Measurements from ENCODE around the gene SLC7A14. TPM values are rescaled to one million over a fixed set of nuclear protein-coding genes. Genes with fewer than 3 reads are reported as not detected.

Gene SLC7A14
- polyA plus RNA-seq, 1 donor, result 0.23 TPM

DNA sequence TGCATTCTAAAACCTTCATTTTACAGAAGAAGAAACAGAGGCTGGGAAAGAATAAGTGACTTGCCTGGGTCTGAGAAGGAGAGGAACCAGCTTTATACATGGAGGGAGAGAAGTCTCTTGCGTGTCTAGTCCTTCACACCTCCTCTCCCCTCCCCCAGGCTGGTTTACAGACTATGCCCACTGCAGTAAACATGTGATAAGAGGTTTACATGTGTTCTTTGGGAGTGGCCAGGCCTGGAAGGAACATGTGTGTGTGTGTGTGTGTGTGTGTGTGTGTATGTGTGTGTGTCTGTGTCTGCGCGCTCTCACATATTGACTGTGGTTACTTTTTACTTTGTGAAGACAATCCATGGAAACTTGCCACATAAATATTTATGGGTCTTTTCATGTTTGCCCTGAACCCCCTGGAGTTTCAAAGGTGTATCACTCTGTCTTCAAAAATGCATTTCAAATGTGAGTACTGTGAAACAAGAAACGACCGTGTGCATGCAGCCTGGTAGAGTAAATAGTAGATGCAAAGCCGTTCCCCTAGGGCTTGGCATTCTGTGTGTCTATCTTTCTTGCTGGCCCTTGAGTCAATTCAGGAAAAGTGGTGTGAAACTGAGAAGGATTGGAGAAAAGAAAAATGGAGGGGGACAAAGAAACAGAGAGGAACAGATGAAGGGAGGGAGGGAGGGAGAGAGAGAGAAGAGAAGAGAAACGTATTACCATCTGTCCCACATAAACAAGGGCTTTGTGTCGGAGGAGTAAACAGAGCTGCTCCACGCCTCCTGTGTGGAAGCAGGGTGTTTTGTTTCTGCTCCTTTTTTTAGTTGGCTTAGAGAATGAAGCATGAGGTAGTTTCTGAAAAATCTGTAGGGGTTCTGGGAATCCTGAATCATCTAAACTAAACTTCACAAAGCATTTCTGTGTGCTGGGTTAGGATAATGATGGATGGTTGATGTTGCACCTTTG lies 115.5 kb downstream of the SLC7A14 start:
- no peak for DNase-seq (ENCODE audit: low read depth)

DNA sequence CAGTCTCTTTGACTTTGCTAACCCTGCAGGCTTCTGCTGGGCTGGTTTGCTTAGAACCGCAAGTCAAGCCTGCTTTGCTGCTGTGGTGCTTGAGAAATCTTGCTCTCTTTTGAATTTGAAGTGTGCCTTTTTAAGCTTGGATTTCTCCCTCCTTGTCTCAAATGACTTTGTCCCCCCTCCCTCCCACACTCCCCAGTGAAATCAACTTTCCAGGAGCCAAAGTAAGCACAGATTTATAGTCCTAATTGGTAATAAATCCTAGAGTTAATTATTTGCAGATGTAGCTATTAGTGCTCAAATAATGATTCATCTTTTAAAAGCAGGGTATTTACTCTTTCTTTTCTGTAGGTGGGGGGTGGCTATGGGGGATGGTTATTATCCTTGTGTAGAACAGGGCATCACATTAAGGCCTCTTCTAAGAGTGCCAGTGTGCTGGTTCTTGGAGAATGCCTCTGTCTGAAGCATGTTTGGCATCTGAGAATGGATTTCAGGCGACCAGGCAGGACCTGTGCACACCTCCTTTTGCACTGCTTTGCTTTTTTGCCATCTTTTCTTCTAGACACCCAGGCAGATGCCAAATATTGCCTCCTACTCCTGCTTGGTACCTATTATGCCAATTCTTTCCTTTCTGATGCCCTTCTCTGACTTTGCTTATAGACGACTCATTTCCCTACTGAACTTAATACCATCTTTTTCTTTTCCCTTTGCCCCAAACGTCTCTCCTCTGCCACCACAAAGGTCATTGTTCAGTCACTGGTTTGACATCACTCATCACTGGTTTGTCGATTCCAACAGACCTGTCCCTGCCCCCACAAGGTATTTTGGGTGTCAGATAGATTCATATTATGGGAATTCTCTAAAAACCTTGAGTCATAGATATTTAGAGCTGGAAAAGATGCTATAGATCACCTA lies 116.5 kb downstream of the SLC7A14 start:
- no peak for DNase-seq (ENCODE audit: low read depth)

DNA sequence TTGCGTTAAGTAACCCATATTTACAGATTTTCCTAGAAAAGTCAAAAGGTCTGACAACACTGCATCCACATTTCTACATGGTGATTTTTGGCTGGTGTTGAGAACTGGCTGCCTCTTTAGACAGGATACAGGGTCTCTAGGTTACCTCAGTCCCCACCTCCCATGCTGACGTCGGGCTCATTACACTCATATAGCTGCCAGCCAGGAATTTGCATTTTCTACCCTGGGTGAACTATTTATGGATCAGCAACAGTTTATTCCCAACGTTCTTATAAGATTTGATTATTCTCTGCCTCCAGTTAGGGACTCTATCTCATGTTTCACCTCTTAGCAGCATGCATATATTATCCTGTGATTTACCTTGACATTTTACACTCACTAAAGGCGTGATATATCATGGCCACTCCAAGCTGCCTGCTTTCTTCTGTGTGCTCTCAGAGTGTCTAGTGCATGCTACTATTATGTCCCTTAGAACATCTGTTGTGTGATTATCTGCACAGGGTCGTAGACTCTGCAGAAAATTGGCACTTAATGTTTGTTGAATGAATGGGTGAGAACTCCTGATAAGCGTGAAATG lies 118.2 kb downstream of the SLC7A14 start:
- no peak for DNase-seq (ENCODE audit: low read depth)

DNA sequence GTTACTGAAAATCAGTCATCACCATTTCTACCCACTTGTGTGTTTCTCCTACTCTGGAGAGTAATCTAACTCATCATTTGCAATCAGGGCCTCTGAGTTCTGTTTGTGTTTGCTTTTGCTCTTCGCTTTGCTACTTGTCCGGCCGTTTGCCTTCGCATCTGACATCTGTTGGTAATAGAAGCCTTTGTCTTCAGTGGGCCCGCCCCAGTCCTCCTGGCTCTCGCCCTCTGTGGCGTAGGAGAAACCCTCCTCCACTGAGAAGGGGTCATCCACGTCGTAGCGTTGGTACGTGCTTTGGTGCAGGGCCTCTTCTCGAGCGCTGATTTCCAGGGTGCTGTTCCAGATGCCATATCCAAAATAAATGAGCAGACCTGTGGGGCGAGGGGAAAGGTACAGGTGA lies 118.9 kb downstream of the SLC7A14 start:
- DNase-seq (ENCODE audit: low read depth), result no peak

DNA sequence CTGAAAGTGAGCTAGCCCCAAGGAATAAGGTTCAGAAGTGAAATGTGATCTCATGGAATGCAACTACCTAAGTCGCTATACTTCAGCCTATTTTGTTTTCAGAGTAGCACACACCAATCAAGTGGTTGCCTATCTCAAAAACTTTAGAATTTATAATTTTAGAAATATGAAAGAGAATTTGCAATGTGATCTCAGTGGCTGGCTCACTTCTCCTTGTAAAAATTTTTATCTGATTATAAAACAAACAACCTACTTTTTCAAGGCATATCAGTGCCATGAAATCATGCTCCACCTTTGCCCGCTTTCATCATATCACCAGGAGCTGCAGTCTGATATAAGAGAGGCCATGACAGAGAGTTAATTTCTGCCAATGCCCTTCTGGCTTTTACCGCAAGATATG lies 119.9 kb downstream of the SLC7A14 start:
- no peak for DNase-seq (ENCODE audit: low read depth)

DNA sequence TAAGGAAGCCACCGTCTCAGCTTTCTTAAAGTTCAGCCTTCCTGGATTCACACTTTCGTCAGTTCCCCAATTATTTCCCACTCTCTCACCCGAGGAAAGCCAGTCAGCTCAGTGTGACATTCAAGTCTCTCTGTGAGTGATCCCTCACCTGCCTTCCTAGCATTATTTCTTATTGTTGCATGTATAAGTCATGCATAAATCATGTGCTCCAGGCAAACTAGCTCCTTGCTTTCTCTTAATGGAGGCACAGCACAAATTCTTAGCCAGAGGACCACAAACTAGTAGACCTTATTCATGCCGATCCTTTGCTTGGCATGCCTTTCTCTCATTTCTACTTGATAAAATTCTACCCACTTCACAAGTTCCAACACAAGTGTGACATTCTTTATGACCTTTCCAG lies 122.9 kb downstream of the SLC7A14 start:
- no peak for DNase-seq (ENCODE audit: low read depth)

DNA sequence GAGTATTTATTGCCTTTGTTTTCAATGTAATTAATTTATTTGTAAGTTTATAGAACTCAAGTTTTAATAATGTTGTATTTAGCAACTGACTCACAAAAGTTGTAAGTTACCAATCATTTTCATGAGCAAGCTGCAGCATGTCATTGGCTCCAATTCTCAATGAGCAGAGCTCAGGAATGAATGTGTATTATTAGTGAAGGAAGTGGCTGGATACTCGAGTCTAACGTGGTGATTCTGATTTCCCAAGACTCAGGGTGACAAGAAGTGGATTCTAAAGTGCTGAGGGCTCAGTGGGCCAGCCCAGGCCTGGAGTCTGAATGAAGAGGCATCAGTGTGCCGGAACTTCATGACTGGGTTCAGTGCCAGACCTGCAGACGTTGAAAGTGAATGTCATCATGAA lies 127.6 kb downstream of the SLC7A14 start:
- no peak for DNase-seq (ENCODE audit: low read depth)

DNA sequence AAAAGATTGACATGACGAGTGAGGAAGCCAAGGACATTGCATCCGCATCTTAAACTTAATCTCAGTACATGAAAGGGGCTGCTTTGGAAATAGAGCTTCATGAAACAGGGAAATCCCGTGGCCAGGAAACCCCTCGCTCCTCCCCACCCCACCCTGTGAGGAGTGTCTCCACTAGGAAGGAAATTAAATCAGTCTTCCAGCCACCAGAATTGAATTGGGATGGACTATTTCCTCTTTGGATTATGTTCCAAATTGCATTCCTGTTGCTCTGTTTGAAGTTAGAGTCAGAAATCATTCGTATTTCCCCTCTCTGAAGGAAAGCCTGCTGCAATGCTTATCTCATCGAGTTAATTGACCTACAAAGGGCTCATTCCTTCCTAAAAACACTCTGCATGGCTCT lies 131.4 kb downstream of the SLC7A14 start:
- DNase-seq (ENCODE audit: low read depth), result no peak

DNA sequence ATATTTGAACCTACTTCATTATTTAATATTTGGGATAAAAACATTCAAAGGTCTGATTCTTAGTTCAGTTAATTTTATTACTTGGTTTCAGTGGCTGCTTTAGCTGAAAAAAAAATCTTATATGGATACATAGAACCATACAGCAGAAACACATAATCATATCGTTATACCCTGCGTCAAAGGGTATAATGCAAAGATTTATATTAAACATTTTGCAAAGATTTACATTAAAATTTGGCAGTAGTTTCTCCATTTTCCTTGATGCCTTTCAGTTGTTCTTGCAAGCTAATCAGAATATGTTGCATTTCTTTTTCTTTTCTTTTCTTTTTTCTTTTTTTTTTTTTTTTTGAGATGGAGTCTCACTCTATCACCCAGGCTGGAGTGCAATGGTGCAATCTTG lies 135.8 kb downstream of the SLC7A14 start:
- DNase-seq (ENCODE audit: low read depth), result no peak

DNA sequence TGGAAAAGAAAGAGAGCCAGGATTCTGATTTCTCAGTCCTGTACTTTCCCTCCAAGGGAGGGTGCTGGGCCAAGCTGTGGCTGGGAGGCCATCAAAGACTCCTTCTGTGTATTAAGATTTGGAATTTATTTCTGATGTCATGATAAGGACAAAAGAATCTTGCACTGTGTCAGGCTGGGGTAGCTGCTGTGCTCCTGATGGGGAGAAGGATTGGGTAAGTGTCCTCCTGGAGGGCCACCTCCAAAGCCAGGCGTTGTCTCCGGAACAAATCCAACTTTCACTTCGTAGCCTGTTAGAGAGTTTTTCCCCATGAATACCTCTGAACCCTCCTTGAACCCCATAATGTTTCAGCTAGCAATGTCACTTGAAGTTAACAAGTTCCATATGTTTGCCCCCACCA lies 137.3 kb downstream of the SLC7A14 start:
- DNase-seq (ENCODE audit: low read depth), result no peak

DNA sequence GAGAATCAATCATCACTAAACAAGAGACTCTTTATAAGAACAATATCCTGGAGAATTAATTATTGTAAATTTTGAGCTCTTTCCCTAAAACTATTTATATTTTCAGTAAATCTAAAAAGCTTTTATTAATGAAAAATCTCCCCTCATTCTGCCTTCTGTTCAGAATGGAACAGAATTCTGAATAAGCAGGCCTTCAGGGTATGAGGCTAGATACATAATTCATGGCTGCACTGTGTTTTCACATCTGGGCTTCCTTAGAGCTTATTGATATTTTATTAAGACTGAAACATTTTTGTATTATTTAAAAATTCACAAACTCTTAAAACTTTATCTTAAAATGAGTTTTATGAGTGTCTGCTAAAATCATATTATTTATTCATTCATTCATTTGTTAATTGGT lies 142.4 kb downstream of the SLC7A14 start:
- no peak for DNase-seq (ENCODE audit: low read depth)

DNA sequence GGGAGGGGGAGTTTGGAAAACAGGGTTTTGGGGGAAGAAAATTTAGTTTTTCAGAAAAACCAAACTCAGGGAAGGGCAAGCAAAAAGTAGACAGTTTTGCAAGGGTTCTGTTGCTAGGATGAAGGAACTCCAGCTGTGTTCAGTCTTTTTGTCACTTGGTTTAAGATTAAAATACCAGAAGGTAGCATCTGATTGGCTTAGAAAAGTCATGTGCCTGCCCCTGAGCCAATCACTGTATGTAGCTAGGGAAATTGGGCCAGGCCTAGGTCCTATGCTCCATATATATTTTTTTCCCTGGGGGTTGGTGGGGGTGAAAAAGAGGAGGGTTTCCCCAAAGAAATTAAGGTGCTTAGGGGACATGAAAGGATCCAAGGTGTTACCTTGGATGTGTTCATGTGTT lies 142.9 kb downstream of the SLC7A14 start:
- DNase-seq (ENCODE audit: low read depth), result no peak

DNA sequence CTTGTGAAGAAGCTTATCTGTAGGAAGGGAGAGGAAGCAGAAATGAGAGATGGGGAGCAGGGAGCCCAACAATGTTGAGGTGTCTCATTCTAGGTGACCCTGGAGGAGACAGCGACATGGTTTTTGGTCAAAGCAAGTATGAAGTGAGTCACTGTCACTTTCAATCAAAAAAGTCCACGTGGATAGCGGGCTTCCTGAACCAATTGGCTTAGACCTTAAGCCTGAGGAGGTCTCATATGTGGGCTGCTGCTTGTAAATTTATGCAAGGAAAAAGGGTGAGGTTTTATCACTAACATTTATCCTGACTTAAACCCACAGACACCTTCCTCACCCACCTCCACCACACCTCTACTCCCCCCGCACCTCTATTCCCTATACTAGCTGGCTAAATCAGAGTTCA lies 144.5 kb downstream of the SLC7A14 start:
- DNase-seq (ENCODE audit: low read depth), result no peak

DNA sequence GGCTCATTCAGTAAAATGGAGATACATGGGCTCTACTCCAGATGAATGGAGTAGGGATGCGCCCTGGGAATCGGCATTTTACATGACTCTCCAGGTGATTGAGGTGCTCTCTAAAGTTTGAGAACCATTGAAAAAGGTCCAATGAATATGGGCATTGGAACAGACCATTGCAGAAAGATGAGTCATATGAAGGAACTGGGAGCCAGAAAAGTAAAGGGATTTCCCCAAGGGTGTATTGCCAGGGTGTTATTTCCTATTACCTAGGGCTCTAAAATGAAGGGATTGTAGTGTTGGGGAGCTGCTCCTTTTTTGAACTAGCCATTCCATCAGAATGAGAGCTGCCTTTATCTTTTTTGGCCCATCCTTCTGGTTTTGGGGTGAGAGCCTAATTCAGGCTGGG lies 145.5 kb downstream of the SLC7A14 start:
- no peak for DNase-seq (ENCODE audit: low read depth)

DNA sequence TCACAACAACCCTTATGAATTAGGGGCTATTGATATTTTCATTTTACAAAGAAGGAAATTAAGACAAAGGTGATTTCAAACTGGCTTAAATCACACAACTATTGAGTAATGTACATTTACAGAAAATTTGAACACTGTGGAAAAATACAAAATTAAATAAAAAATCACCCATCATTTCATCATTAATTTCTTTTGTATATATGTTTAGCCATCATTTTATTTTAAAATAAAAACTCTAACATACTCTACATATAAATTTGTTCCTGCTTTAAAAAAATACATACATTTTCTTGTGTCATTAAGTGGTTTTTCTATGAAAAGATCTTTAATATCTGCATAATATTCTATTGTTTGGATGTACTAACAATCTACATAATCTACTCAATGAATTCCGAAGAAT lies 147.0 kb downstream of the SLC7A14 start:
- no peak for DNase-seq (ENCODE audit: low read depth)

DNA sequence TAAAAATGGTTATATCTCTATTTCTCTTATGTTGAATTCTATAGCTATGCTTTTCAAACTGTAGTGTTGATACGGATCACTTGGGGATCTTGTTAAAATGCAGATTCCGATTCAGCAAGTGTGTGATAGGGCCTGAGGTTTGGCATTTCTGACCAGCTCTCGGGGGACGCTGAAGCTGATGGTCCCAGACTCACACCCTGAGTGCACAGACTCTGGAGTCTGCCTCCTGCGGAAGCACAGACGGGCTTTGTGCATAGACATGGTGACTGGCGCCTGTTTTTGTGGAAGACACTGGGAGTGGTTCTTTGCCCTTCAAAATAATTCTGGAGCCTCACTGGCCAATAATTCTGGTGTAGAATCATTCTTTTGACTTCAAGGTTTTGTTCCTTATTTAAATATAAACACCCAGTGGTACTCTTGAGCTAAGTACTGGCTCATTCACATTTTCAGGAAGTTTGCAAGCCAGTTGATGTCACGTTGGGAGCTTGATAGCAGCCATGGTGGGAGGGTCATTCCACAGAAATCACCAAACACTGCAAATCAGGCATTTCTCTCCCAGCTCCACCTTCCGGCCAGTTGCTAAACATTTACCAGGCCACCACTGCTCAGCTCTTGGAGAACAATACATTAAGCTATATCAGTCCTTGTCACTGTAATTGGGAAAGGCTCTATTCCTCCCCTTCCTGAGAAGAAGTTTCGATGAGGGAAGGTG lies 148.0 kb downstream of the SLC7A14 start:
- DNase-seq (ENCODE audit: low read depth), result no peak

DNA sequence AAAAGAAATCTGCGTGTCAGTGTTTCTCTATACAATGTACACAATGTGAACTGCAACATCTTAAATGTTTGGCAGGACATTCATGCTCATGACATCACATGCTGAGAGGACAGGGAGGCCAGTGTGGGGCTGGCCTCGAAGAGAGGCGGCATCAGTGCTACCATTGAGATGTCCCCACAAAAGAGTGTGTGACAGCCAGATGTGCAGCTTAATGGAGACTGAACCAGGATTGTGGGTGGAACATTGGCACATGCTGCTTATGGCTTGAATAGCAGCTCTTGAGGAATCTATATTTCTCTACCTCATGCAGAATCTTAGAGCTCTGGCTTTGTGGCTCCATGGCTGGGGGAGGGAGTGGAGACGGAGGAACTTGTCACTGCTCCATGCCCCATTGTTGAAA lies 148.7 kb downstream of the SLC7A14 start:
- DNase-seq (ENCODE audit: low read depth), result no peak

DNA sequence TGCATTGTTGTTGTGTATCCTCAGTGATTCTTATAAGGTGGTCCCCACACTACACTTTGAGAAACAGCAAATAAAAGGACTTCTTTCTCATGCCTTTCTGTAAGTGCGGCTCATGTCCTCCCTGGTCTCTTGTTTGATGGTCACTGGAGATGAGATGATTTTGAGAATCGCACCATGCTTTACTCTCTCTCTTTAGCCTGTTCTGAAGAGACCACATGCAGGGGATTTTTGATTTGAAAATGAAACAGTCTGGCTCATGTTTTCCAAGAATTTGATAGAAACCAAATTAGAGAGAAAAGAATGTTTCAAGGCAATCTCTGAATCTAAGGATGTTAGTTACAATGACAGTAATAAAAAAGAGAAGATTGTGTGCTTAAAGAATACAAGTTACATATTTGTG lies 149.2 kb downstream of the SLC7A14 start:
- DNase-seq (ENCODE audit: low read depth), result no peak

DNA sequence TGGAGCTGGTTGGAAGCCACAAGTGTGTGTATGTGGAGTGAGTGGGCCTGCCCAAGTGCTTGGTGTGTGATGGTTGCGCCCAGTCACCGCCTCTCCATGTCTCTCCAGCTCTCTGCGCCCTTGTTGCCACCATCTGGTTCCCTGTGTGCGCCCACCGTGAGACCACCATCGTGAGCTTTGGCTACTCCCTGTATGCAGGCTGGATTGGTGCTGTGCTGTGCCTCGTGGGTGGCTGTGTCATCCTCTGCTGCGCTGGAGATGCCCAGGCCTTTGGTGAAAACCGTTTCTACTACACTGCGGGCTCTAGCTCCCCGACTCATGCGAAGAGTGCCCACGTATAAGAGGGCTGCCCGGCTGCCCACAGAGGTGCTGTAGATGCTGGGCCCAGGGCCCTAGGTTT lies 153.5 kb downstream of the SLC7A14 start:
- DNase-seq (ENCODE audit: low read depth), result no peak

DNA sequence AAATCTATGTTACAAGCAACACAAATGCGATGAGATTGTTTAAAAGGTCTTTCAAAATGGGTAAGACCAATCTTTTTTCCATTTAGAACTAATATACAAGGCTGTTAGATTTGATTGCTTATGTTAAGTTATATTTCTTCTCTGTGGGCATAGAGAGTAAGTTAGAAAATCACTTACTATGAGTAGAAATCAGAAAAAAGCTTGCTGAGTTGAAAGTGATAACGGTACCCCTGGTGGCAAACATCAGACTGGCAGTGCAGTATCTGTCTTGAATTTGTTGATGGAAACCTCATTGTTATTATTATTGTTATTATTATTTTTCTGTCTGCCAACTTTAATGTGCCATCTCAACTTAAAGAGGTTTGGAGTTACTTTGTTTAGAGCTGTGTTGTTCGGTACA lies 154.8 kb downstream of the SLC7A14 start:
- no peak for DNase-seq (ENCODE audit: low read depth)

DNA sequence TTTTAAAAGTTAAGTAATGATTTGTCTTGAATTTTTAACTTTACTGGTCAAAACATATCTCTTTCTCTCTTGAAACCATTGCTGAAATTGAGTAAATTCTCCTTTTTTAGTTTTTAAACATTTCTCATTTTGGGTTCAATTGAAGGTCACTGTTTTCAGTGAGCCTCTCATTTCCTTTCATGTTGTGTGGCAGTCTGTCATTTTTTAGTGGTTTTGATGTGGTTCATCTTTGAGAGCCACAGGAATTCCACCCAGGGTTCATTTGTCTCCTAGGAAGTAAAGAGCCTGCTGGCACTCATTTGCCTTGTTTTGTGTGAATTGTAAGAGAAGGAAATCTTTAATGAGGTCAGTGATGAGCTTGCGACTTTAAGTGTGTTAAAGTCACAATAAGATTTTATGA lies 156.8 kb downstream of the SLC7A14 start:
- DNase-seq (ENCODE audit: low read depth), result no peak

DNA sequence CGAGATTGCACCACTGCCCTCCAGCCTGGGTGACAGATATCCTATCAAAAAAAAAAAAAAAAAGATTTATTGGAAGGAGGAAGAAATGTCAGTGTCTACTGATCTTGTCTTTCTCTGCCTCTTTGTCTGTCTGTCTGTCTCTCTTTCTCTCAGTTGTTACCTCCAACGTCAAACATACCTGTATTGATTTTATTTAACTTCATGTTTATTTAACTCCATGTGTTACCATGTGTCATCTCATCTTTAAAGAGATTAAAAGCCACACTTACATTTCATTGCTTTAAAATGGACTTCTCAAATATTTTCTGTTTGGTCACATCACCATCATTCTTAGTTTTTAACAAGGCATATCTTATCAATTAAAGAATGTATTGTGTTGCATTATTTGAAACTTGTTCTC lies 157.8 kb downstream of the SLC7A14 start:
- DNase-seq (ENCODE audit: low read depth), result no peak
